GM12878 (cell line): ENCODE data around the gene MAGI2.

ENCODE experiments used
- CTCF ChIP-seq, 3 experiments: IDR thresholded peaks in 2 of 3; conservative IDR thresholded peaks in 1 of 3; 2 replicates each; pipeline ENCODE4 v1.5.1; 2011; ENCODE audit warnings: low read depth in 3 of 3, low read length in 3 of 3, mild to moderate bottlenecking in 3 of 3, control low read depth in 2 of 3, moderate library complexity in 2 of 3, inconsistent platforms in 1 of 3, mixed read lengths in 1 of 3; ENCODE audit not compliant: control insufficient read depth in 2 of 3, insufficient read depth in 1 of 3; ENCODE audit errors: extremely low read depth in 1 of 3
- EGR1 ChIP-seq, 2 experiments: IDR thresholded peaks; 1 replicate in 1 of 2; 2 replicates in 1 of 2; pipeline ENCODE4 v1.6.1; 2011 to 2012; ENCODE audit warnings: low read depth in 2 of 2, low read length in 2 of 2, borderline replicate concordance in 1 of 2, mild to moderate bottlenecking in 1 of 2, moderate library complexity in 1 of 2
- HDAC2 ChIP-seq: fragments of 200-600 bp; sonication (generic); IDR thresholded peaks from 2 replicates; pipeline ENCODE4 v1.6.1; 2017
- NBN ChIP-seq: fragments of 450-650 bp; IDR thresholded peaks from 2 replicates; pipeline ENCODE4 v1.6.1; 2016
- POLR2AphosphoS5 ChIP-seq: IDR thresholded peaks from 2 replicates; pipeline ENCODE4 v1.6.1; 2011; ENCODE audit warnings: mild to moderate bottlenecking, low read length, inconsistent platforms
- REST ChIP-seq: IDR thresholded peaks from 2 replicates; pipeline ENCODE4 v1.6.1; 2012; ENCODE audit warnings: mild to moderate bottlenecking, low read depth, low read length
- RFX5 ChIP-seq: IDR thresholded peaks from 2 replicates; pipeline ENCODE4 v1.6.1; 2011; ENCODE audit warnings: low read depth, low read length, improper control_type of control experiment
- TAF1 ChIP-seq: IDR thresholded peaks from 2 replicates; pipeline ENCODE4 v1.6.1; 2011; ENCODE audit warnings: mild to moderate bottlenecking, low read depth, low read length, borderline replicate concordance
- ZNF384 ChIP-seq: IDR thresholded peaks from 2 replicates; pipeline ENCODE4 v1.6.1; 2012; ENCODE audit warnings: low read depth, mild to moderate bottlenecking, low read length, improper control_type of control experiment, borderline replicate concordance

DNA sequence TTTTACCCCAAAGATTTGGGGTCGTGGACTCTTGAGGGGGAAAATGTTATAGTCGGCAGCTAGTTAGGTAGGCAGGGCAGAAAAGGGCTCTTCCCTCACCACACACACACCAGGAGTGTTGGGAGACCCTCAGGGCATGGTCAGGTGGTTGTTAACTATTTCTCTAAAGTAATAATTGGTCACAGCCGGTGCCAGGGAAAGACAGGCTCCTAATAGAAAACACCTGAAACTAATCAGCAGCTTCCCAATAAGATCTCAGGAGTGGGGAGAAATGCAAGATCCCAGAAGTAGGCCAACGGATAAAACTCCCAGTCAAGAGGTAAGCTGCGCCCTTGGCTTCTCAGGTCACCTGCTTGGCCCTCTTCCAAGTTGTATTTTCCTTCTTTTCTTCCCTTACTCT is 1441.8 kb downstream of the MAGI2 start:
- TF ChIP-seq CTCF (IDR thresholded peaks at IDR 0.05 in 2 of 3, conservative IDR thresholded peaks at IDR 0.05 in 1 of 3; ENCODE audit: control insufficient read depth in 2 of 3, extremely low read depth in 1 of 3, insufficient read depth in 1 of 3, low read depth in 3 of 3, low read length in 3 of 3), result no peak
- no peak for TF ChIP-seq NBN
- TF ChIP-seq TAF1, result no peak
- TF ChIP-seq RFX5, result no peak
- TF ChIP-seq POLR2AphosphoS5, result no peak
- TF ChIP-seq HDAC2, result no peak
- no peak for TF ChIP-seq REST
- no peak for TF ChIP-seq EGR1 (IDR thresholded peaks at IDR 0.05; ENCODE audit: borderline replicate concordance in 1 of 2, low read depth in 2 of 2, low read length in 2 of 2)
- TF ChIP-seq ZNF384, result no peak
